Measurements from ENCODE around the gene PSME2. TPM values are rescaled to one million over a fixed set of nuclear protein-coding genes. Genes with fewer than 3 reads are reported as not detected.

The PSME2 gene
- total RNA-seq, 1 donor from 2014 or later, result 173 TPM

GRCh38 chr14:24102357-24103048, 43.9 kb downstream of the PSME2 start:
- no peaks in the 10 kb centered on the region for H3K36me3 ChIP-seq (ENCODE audit: insufficient read depth, low read length)
- H3K27ac Mint-ChIP-seq (ENCODE audit: unreplicated experiment), result no peak overlapping the region
- no peak overlapping the region for H3K4me3 Mint-ChIP-seq (ENCODE audit: unreplicated experiment)

GRCh38 chr14:24100982-24101494, 45.4 kb downstream of the PSME2 start:
- TF ChIP-seq CTCF (IDR thresholded peaks at IDR 0.05; ENCODE audit: insufficient read depth, low read depth, low read length) (no peak), EZH2 (IDR thresholded peaks at IDR 0.05; ENCODE audit: insufficient read depth, low read length) (no peak)
- H3K27ac Mint-ChIP-seq (ENCODE audit: unreplicated experiment), result no peak overlapping the region
- no peak overlapping the region for H3K4me3 ChIP-seq (ENCODE audit: insufficient read depth, low read depth, low read length)
- no peaks in the 10 kb centered on the region for H3K27me3 ChIP-seq (ENCODE audit: insufficient read depth, low read length)
- H3K36me3 ChIP-seq (ENCODE audit: insufficient read depth, low read length), result no peaks in the 10 kb centered on the region
- no peaks in the 10 kb centered on the region for H3K4me1 Mint-ChIP-seq (ENCODE audit: low read depth, unreplicated experiment)
- peaks cover 47% of the 10 kb centered on the region for H3K36me3 Mint-ChIP-seq (ENCODE audit: low read depth, unreplicated experiment)
- no peaks in the 10 kb centered on the region for H3K4me1 ChIP-seq (ENCODE audit: insufficient read depth, low read length)
- no peak overlapping the region for H2AFZ ChIP-seq (ENCODE audit: low read depth, low read length)
- no peaks in the 10 kb centered on the region for H4K20me1 ChIP-seq (ENCODE audit: insufficient read depth, low read length)
- H3K27ac ChIP-seq (ENCODE audit: low read depth, low read length), result no peak overlapping the region
- H3K9ac ChIP-seq (ENCODE audit: low read length), result no peak overlapping the region
- H3K4me3 Mint-ChIP-seq (ENCODE audit: unreplicated experiment), result no peak overlapping the region
- FAIRE-seq (no peak), DNase-seq (ENCODE audit: low read depth) (no peak)
- H3K9me3 Mint-ChIP-seq (ENCODE audit: unreplicated experiment), result no peaks in the 10 kb centered on the region
- H3K9me3 ChIP-seq (ENCODE audit: insufficient read depth, low read depth, low read length), result no peaks in the 10 kb centered on the region
- H3K4me2 ChIP-seq (ENCODE audit: low read length), result no peak overlapping the region
- H3K79me2 ChIP-seq (ENCODE audit: insufficient read depth, low read length), result no peaks in the 10 kb centered on the region
- no peaks in the 10 kb centered on the region for H3K27me3 Mint-ChIP-seq (ENCODE audit: low read depth, unreplicated experiment)

More at GRCh38 chr14:24102357-24103048, 43.9 kb downstream of the PSME2 start:
- FAIRE-seq (no peak), DNase-seq (ENCODE audit: low read depth) (no peak)
- no peaks in the 10 kb centered on the region for H3K79me2 ChIP-seq (ENCODE audit: insufficient read depth, low read length)
- no peak overlapping the region for H3K4me3 ChIP-seq (ENCODE audit: insufficient read depth, low read depth, low read length)
- H3K9ac ChIP-seq (ENCODE audit: low read length), result no peak overlapping the region
- H3K9me3 ChIP-seq (ENCODE audit: insufficient read depth, low read depth, low read length), result no peaks in the 10 kb centered on the region
- H3K27me3 ChIP-seq (ENCODE audit: insufficient read depth, low read length), result no peaks in the 10 kb centered on the region
- no peak overlapping the region for H3K27ac ChIP-seq (ENCODE audit: low read depth, low read length)
- H3K4me2 ChIP-seq (ENCODE audit: low read length), result no peak overlapping the region
- Mint-ChIP-seq H3K36me3 (ENCODE audit: low read depth, unreplicated experiment) (peaks cover 45% of the 10 kb centered on the region), H3K9me3 (ENCODE audit: unreplicated experiment) (no peaks in the 10 kb centered on the region), H3K27me3 (ENCODE audit: low read depth, unreplicated experiment) (no peaks in the 10 kb centered on the region), H3K4me1 (ENCODE audit: low read depth, unreplicated experiment) (peaks cover 2% of the 10 kb centered on the region)
- H3K4me1 ChIP-seq (ENCODE audit: insufficient read depth, low read length), result no peaks in the 10 kb centered on the region
- no peak overlapping the region for H2AFZ ChIP-seq (ENCODE audit: low read depth, low read length)
- H4K20me1 ChIP-seq (ENCODE audit: insufficient read depth, low read length), result no peaks in the 10 kb centered on the region
- TF ChIP-seq CTCF (IDR thresholded peaks at IDR 0.05; ENCODE audit: insufficient read depth, low read depth, low read length) (no peak), EZH2 (IDR thresholded peaks at IDR 0.05; ENCODE audit: insufficient read depth, low read length) (no peak)

All from astrocyte (in vitro differentiated cells and primary cell).